T-helper 17 cell (primary cell): ENCODE results near the gene CPEB4. TPM values are rescaled to one million over a fixed set of nuclear protein-coding genes. Genes with fewer than 3 reads are reported as not detected.

Experiments used
- ATAC-seq: fragments of 150-1000 bp; cut with Tn5 transposase; 2 replicates; pipeline ENCODE4 v1.10.0; 2021; ENCODE audit warnings: mild to moderate bottlenecking, moderate library complexity
- DNase-seq, 3 donors: peaks; one replicate each; pipeline versions ENCODE4 v3.0.0 to v3.0.0-alpha.2; 2020 to 2021
- H3K9me3 ChIP-seq: one replicate; pipeline ENCODE4 v1.7.0; 2013; ENCODE audit warnings: low read length, mild to moderate bottlenecking; ENCODE audit not compliant: control insufficient read depth, poor library complexity, severe bottlenecking
- H3K27ac Mint-ChIP-seq: one replicate; pipeline ENCODE4 v1.8.0; 2022; ENCODE audit warnings: mild to moderate bottlenecking, moderate library complexity, mixed read lengths
- H3K27me3 Mint-ChIP-seq: one replicate; pipeline ENCODE4 v1.8.0; 2022; ENCODE audit warnings: mixed read lengths
- H3K36me3 Mint-ChIP-seq: one replicate; pipeline ENCODE4 v1.8.0; 2022; ENCODE audit warnings: low read depth, mixed read lengths
- H3K4me1 Mint-ChIP-seq: one replicate; pipeline ENCODE4 v1.8.0; 2022; ENCODE audit warnings: mild to moderate bottlenecking, mixed read lengths
- H3K4me3 Mint-ChIP-seq: one replicate; pipeline ENCODE4 v1.8.0; 2022; ENCODE audit warnings: mild to moderate bottlenecking, moderate library complexity, mixed read lengths
- total RNA-seq, 4 donors: library from RNA in 2 of 4; stranded (reverse) in 2 of 4; gene quantifications; one replicate each; pipeline ENCODE4 v1.2.3 and lab custom pipeline; 2022 to 2026

Gene CPEB4
- total RNA-seq, 2 donors from 2014 or later: 25.3 to 33.3 TPM

DNA sequence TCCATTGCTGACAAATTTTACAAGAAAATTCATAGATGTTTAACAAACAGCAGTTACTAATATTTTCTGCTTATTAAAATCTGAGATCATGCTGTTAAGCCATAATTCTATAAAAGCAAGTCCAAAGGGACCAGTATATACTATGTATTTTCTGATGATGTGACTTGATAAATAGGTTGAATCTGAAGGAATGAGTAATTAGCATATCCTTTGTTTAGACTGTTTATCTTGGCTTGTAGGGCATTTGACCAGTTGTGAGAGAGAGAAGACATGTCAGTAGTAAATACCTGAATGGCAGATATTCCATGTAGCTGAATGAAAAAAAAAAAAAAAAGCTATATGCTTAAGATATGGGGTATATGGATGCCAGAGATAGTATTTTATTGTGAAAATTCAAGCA, 14.6 kb downstream of the CPEB4 start:
- no peak for ATAC-seq
- no peak overlapping the region for H3K27ac Mint-ChIP-seq
- H3K4me3 Mint-ChIP-seq: no peak overlapping the region
- no peaks in the 10 kb centered on the region for H3K36me3 Mint-ChIP-seq
- no peaks in the 10 kb centered on the region for H3K27me3 Mint-ChIP-seq
- no peaks in the 10 kb centered on the region for H3K9me3 ChIP-seq
- DNase-seq: no peak
- H3K4me1 Mint-ChIP-seq: peaks cover 10% of the 10 kb centered on the region

DNA sequence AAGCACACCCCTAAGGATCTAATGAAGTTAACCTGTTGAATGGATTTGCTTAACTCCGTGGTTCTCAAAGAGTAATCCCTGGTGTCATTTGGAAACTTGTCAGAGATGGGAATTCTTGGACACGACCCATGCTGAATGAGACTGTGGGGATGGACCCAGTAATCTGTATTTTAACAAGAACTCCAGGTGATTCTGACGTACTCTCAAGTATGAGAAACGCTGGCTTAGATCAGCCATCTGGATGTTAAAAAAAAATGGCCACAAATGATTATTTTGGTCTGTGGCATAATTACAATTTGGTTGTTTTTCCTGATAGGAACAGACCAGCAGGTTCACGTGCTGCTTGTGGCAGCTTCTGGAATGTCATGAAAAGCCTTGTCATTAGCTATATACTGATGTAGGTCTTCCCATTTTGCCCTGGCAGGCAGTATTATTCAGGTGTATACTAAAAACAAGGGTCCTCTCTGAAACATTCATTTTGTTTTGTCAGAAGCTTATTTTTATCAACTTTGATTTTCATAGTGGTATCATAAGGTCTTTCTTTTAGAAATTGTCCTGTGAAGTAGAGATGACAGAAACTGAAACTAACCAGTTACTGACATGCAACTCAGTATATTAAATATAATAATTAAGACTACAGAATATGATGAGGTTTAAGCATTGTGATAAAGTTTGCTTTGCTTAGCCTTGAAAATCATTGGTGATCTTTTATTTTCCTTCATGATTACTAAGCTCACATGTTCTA, 15.4 kb downstream of the CPEB4 start:
- Mint-ChIP-seq H3K27ac (no peak overlapping the region), H3K27me3 (no peaks in the 10 kb centered on the region), H3K4me1 (peaks cover 16% of the 10 kb centered on the region), H3K4me3 (no peak overlapping the region), H3K36me3 (no peaks in the 10 kb centered on the region)
- ATAC-seq: no peak
- H3K9me3 ChIP-seq: no peaks in the 10 kb centered on the region
- no peak for DNase-seq

DNA sequence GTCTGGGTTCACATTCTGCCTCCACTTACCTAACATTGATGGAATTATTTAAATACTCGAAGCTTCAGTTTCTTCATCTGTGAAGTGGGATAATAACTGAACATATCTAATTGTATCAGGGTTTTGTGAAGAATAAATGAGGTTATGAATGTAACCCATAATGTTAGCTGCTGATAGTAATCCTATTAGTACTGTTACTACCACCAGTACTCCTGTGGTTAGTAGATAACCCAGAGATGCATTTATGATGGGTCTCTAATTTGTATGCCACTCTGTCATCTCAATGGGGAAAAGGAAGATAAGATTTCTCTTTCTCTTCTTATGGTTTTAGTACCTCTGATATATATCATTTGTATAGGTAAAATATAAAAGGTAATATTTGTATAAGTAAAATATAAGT, 16.0 kb downstream of the CPEB4 start:
- ATAC-seq: no peak
- Mint-ChIP-seq H3K27me3 (no peaks in the 10 kb centered on the region), H3K4me3 (no peak overlapping the region), H3K4me1 (peaks cover 18% of the 10 kb centered on the region), H3K27ac (no peak overlapping the region), H3K36me3 (no peaks in the 10 kb centered on the region)
- no peak for DNase-seq
- no peaks in the 10 kb centered on the region for H3K9me3 ChIP-seq

DNA sequence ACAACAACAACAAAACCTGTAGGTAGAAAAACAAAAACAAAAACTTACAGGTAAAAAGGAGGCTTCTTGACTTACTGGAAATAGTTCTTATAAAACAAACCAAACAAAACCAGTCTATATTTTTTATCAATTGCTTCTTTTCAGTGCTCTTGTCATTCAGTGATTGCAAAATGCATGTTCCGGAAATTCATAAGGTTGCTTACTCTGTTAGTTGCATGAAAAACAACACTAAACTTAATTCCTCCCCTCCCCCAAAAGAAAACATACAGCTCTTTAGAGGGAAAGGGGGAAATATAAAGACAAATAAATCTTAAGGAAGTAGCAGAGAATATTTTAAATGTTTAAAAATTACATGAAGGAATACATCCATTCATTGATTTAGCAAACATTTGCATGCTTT, 19.1 kb downstream of the CPEB4 start:
- no peak overlapping the region for H3K27ac Mint-ChIP-seq

DNA sequence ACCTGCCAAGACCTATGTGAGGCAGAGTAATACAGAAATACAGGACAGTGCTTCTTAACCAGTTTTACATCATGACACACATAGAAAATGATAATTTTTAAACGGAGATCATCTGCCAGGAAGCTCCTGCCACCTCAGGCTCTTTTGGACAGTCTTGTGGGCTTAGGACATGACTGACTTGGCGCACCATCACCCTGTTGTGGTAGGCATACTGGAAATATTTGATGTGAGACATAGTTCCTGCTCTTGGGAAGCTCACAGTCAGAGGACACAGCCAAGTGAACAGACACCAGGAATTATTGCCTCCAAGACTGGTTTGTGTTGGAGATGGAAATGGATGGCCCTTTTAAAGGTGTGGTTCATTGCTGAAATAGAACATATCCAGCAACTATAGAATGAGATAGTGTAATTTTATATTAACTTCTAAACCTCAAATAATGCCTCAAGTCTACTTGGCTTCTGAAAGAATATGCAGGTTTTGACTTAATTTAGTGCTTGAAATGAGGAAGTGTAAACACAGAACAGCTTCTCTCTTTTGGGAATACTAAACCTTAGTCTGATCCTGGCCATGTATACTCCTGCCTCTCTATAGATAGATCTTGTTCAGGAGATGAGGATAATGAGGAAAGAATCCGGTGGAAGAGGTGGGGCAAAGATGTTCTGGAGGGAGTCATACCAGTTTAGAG, 19.7 kb downstream of the CPEB4 start:
- no peak for ATAC-seq
- H3K27ac Mint-ChIP-seq: peak overlapping the region; percentile 37

More for the DNA sequence above, 19.1 kb downstream of the CPEB4 start:
- H3K9me3 ChIP-seq: no peaks in the 10 kb centered on the region
- DNase-seq: no peak
- ATAC-seq: no peak
- no peaks in the 10 kb centered on the region for H3K27me3 Mint-ChIP-seq
- no peak overlapping the region for H3K4me3 Mint-ChIP-seq
- H3K4me1 Mint-ChIP-seq: peaks cover 16% of the 10 kb centered on the region
- H3K36me3 Mint-ChIP-seq: no peaks in the 10 kb centered on the region

DNA sequence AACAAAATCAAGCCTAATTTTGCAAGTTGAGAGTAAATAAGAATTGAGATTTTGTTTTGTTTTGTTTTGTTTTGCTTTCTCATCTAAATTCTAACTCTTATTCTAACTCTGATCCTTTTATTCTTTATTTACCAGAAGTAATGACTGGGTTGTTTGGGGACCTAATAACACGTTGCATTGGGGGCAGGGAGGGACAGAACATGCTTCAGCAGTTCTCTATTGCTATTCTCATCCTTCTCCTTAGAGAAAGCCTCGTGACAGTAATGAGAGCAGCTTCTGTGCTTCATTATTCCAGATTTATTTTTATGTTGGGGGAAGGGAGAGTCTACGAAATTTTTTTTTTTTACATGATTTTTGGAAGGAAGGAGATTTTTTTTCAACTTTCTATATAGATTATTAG, 21.1 kb downstream of the CPEB4 start:
- ATAC-seq: no peak
- H3K9me3 ChIP-seq: no peaks in the 10 kb centered on the region
- no peak for DNase-seq
- Mint-ChIP-seq H3K36me3 (no peaks in the 10 kb centered on the region), H3K4me1 (peaks cover 14% of the 10 kb centered on the region), H3K27me3 (no peaks in the 10 kb centered on the region), H3K27ac (peak overlapping the region; percentile 37), H3K4me3 (no peak overlapping the region)

More for the DNA sequence above, 19.7 kb downstream of the CPEB4 start:
- DNase-seq: no peak
- Mint-ChIP-seq H3K4me1 (peaks cover 14% of the 10 kb centered on the region), H3K27me3 (no peaks in the 10 kb centered on the region), H3K36me3 (no peaks in the 10 kb centered on the region), H3K4me3 (no peak overlapping the region)
- no peaks in the 10 kb centered on the region for H3K9me3 ChIP-seq

DNA sequence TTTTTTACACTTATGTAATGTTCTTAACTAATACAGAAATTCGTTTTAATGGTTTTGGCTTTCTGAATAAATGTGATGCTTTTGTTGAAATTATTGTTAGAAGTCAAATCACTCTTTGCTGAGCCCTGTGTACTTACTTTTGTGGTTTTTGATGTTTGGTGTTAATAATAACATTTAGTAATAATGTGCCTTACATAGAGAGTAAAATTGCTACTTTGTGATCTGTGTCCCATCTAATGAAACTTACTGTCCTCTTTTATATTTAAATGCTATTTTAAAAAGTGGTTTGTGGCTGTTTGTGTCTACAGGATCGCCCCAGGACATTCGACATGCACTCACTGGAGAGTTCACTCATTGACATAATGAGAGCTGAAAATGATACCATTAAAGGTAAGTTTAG, 22.1 kb downstream of the CPEB4 start:
- ATAC-seq (no peak), DNase-seq (no peak)
- Mint-ChIP-seq H3K27me3 (no peaks in the 10 kb centered on the region), H3K4me1 (peaks cover 15% of the 10 kb centered on the region), H3K36me3 (no peaks in the 10 kb centered on the region), H3K4me3 (no peak overlapping the region), H3K27ac (peak overlapping the region; percentile 41)
- no peaks in the 10 kb centered on the region for H3K9me3 ChIP-seq

DNA sequence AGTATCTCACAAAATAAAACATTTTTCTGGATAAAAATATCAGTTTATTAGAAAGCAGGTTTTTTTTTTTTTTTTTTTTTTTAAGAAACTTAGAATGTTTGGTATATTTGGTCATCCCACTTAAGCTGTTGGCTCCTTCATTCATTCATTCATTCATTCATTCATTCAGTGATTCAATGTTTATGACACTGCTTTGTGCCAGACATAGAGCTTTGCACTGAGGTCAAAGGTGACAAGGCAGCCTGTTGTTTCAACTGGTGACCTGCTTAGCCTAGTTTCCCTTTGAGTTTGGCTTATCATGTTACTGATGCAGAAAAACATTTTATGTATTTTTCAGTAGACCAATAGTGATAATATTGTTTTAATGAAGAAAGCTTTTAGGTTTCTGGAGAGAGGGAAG, 23.5 kb downstream of the CPEB4 start:
- no peak for ATAC-seq
- H3K4me3 Mint-ChIP-seq: no peak overlapping the region
- H3K36me3 Mint-ChIP-seq: no peaks in the 10 kb centered on the region

DNA sequence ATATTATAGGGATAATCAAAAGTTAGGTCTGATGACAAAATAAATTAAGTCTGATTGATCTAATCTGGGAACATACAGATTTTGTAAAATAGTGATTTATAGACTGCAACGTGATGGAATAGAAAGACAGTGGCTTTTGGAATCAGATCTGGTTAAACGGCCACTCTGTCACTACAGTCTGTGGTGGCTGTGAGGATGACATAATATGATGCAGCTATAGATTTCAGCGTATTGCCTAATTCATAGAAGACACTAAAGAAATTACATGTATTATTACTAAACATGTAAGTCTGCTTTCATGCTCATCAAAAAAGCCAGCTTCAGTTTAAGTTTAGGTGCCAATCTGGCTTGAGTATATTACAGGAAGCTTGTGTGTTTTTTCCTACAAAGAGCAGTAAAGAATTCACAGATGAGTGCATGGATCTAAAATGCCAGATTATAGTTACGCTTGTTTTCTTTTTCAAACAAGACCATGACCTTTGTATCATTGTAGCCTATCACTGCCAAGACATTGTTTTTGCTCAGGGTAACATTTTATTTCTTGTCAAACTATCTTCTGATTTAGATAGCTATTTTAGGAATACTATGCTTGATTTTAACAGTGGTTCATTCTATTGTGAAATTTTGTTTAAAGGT, 25.7 kb downstream of the CPEB4 start:
- no peak for DNase-seq
- Mint-ChIP-seq H3K4me3 (no peak overlapping the region), H3K4me1 (peaks cover 8% of the 10 kb centered on the region), H3K27ac (no peak overlapping the region), H3K36me3 (no peaks in the 10 kb centered on the region), H3K27me3 (no peaks in the 10 kb centered on the region)
- no peaks in the 10 kb centered on the region for H3K9me3 ChIP-seq
- no peak for ATAC-seq

More for the DNA sequence above, 23.5 kb downstream of the CPEB4 start:
- no peak overlapping the region for H3K27ac Mint-ChIP-seq
- peaks cover 18% of the 10 kb centered on the region for H3K4me1 Mint-ChIP-seq
- no peaks in the 10 kb centered on the region for H3K9me3 ChIP-seq
- DNase-seq: no peak
- no peaks in the 10 kb centered on the region for H3K27me3 Mint-ChIP-seq

DNA sequence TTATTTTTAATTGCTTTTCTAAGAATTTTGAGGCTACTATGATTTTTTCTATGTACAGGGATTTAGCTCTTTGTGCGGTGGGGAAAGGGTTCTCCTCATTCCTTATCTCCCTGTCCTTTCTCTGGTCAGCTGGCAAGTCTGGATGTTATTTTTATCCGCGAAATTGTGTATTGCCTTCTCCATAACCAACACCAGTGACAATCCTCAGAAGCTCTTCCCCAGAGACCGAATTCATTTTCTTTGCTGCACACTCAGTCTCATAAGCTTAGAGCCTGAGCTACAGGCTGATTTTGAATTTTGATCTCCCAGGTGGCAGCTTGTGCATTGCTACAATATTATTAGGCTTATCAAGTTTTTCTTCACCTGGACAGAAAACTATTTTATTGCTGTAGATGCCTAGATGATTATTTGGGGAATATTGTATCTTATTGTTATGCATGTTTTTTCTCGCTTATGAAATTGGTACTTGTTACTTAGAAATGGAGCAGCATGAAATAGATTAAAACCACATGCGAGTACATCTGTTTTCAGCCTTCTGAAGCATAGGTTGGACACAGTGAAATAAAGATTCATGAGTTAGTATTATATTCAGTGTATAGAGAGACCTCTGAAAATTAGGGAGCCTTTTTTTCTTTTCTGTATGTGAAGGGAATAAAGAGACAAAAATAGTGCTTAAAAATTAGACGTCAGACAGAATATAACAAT, 27.3 kb downstream of the CPEB4 start:
- DNase-seq (no peak), ATAC-seq (no peak)
- H3K4me3 Mint-ChIP-seq: no peak overlapping the region
- H3K27ac Mint-ChIP-seq: no peak overlapping the region
- no peaks in the 10 kb centered on the region for H3K27me3 Mint-ChIP-seq
- no peaks in the 10 kb centered on the region for H3K9me3 ChIP-seq
- H3K36me3 Mint-ChIP-seq: no peaks in the 10 kb centered on the region
- H3K4me1 Mint-ChIP-seq: peaks cover 4% of the 10 kb centered on the region

DNA sequence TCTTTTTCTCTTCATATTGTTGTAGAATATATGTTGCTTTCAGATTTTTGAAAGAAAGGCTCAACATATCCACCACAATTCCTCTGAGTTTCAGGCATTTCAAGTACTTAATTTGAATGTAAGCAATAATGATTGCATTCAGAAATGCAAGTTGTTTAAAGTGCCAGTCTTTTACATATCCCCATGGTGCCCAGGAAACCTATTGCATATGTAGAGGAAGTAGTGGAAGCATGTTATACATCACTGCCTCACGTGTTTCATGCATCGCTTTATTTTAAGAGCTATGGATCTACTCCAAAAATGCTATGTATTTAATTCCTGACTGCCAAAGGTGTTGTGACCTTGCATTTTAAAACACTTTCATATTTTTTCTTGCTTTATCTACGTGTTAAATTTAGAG, 28.1 kb downstream of the CPEB4 start:
- Mint-ChIP-seq H3K4me3 (no peak overlapping the region), H3K36me3 (no peaks in the 10 kb centered on the region), H3K27ac (no peak overlapping the region), H3K4me1 (peaks cover 8% of the 10 kb centered on the region), H3K27me3 (no peaks in the 10 kb centered on the region)
- H3K9me3 ChIP-seq: no peaks in the 10 kb centered on the region
- DNase-seq (no peak), ATAC-seq (no peak)

DNA sequence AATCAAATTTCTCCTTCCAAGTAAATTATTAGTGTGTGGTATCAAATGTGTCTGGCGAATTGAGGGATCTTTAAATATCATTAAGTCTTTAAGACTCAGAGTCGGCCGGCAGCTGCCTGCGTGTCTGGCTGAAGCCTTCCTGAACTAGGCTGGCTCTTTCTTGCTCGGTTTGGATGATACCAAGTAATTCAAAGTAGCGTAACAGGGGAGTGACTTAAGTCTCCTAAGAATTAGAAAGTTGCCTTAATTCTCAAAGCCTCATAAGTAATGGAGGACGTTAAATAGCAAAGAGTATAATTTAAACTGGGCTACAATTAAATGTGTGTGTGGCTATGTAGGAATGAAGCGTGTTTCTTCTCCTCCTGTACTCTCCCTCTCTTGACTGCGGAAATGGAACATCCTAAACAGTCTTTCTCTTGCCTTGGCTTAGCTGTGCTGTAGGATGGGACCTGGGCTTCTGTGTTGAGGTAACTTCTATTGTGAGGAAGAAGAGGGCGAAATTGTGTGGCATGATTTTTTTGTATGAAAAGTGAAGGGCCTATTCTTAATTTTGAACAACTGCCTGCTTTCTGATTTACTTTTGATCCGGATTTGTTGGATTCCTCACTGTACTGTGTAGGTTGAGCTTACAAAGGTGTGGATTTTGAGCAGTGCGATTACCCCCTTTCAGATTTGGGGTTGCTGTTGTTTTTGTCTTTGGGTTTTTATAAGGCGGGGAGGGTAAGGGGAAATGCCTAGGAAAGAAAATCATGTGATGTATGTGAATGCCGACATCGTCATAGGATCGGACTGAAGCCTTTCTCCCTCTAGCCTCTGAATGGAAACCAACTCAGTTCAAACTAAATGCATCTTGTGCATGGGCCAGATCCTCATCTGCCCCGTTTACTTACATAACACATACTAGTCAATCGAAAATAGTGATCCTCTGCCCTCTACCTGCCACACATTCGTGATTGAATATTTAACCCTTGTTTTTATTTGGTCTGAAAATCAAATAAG, 29.9 kb downstream of the CPEB4 start:
- Mint-ChIP-seq H3K27me3 (no peaks in the 10 kb centered on the region), H3K4me1 (peaks cover 8% of the 10 kb centered on the region), H3K36me3 (no peaks in the 10 kb centered on the region), H3K27ac (no peak overlapping the region), H3K4me3 (no peak overlapping the region)
- H3K9me3 ChIP-seq: no peaks in the 10 kb centered on the region
- ATAC-seq: peak; percentile 91
- DNase-seq: peak; percentile 22 to 32 (median 22)
